K562 (cell line): Measurements from ENCODE around the gene TMLHE.

Experiments
- CTCF ChIP-seq, 3 experiments: IDR thresholded peaks in 2 of 3; conservative IDR thresholded peaks in 1 of 3; 2 replicates each; pipeline ENCODE4 v1.5.1; 2011 to 2012; ENCODE audit warnings: low read length in 3 of 3, mild to moderate bottlenecking in 3 of 3, control low read depth in 2 of 3, improper control_type of control experiment in 1 of 3, inconsistent platforms in 1 of 3, low read depth in 1 of 3, mixed read lengths in 1 of 3, moderate library complexity in 1 of 3; ENCODE audit not compliant: insufficient read depth in 2 of 3
- MTA1 ChIP-seq: fragments of 450-650 bp; IDR thresholded peaks from 2 replicates; pipeline ENCODE4 v1.6.1; 2017; ENCODE audit warnings: borderline replicate concordance
- POLR2A ChIP-seq: fragments of 450-650 bp; conservative IDR thresholded peaks from 2 replicates; pipeline ENCODE4 v1.6.1; 2016
- POLR2AphosphoS5 ChIP-seq: IDR thresholded peaks from 2 replicates; pipeline ENCODE4 v1.6.1; 2011; ENCODE audit warnings: mild to moderate bottlenecking, low read depth, low read length, moderate library complexity; ENCODE audit not compliant: control insufficient read depth, insufficient read depth
- POLR2G ChIP-seq: fragments of 200-400 bp; formaldehyde crosslinking; IDR thresholded peaks from 2 replicates; pipeline ENCODE4 v1.6.1; 2017; ENCODE audit warnings: low read depth, mild to moderate bottlenecking, antibody characterized with exemption, low read length, moderate library complexity
- RB1 ChIP-seq: fragments of 450-650 bp; IDR thresholded peaks from 2 replicates; pipeline ENCODE4 v1.6.1; 2017; ENCODE audit warnings: low read depth, mild to moderate bottlenecking
- ZC3H11A ChIP-seq: IDR thresholded peaks from 2 replicates; pipeline ENCODE4 v1.6.1; 2012; ENCODE audit warnings: low read depth, low read length, improper control_type of control experiment
- ZNF282 ChIP-seq: sonication (generic); formaldehyde crosslinking; IDR thresholded peaks from 2 replicates; pipeline ENCODE4 v1.8.1; 2023; ENCODE audit warnings: missing genetic modification reagents
- ZZZ3 ChIP-seq: fragments of 450-650 bp; IDR thresholded peaks from 2 replicates; pipeline ENCODE4 v1.6.1; 2016; ENCODE audit warnings: antibody characterized with exemption, mild to moderate bottlenecking, moderate library complexity
- TF ChIP-seq, protein P1 (sequence below): sonication (generic); formaldehyde crosslinking; IDR thresholded peaks from 2 replicates; pipeline ENCODE4 v1.8.1; 2023; ENCODE audit warnings: mild to moderate bottlenecking, missing genetic modification reagents, moderate library complexity

GRCh38 chrX:155534800-155535199, 78.0 kb downstream of the TMLHE start:
- no peak for TF ChIP-seq ZC3H11A
- no peak for TF ChIP-seq POLR2A
- TF ChIP-seq POLR2G: no peak
- TF ChIP-seq MTA1: no peak
- peak in 2 of 3 experiments; percentile 55 to 80; a peak in 4 of 6 replicates for TF ChIP-seq CTCF (IDR thresholded peaks at IDR 0.05 in 2 of 3, conservative IDR thresholded peaks at IDR 0.05 in 1 of 3; ENCODE audit: insufficient read depth in 2 of 3, low read depth in 1 of 3, low read length in 3 of 3)
- no peak for TF ChIP-seq ZNF282 (CRISPR knock-in tag)
- no peak for TF ChIP-seq RB1
- TF ChIP-seq POLR2AphosphoS5: no peak
- TF ChIP-seq, protein P1, sequence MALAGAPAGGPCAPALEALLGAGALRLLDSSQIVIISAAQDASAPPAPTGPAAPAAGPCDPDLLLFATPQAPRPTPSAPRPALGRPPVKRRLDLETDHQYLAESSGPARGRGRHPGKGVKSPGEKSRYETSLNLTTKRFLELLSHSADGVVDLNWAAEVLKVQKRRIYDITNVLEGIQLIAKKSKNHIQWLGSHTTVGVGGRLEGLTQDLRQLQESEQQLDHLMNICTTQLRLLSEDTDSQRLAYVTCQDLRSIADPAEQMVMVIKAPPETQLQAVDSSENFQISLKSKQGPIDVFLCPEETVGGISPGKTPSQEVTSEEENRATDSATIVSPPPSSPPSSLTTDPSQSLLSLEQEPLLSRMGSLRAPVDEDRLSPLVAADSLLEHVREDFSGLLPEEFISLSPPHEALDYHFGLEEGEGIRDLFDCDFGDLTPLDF (CRISPR knock-in tag): no peak
- TF ChIP-seq ZZZ3: no peak
